Smooth muscle cell (in vitro differentiated cells): Measurements from ENCODE around the gene SH3BP2. TPM values are rescaled to one million over a fixed set of nuclear protein-coding genes. Genes with fewer than 3 reads are reported as not detected.

Experiments used
- DNase-seq: peaks from one replicate; lab custom pipeline; 2025; ENCODE audit not compliant: unreplicated experiment; lab: John Stamatoyannopoulos, UW
- H2AFZ ChIP-seq: fragments of 200-600 bp; sonication (generic); 2 replicates; pipeline ENCODE4 v1.6.0; 2016; ENCODE audit warnings: antibody characterized with exemption, low read depth, mild to moderate bottlenecking
- H3F3A ChIP-seq: fragments of 200-600 bp; sonication (generic); 2 replicates; pipeline ENCODE4 v1.6.0; 2017; ENCODE audit warnings: antibody characterized with exemption, low read depth
- H3K27ac ChIP-seq: fragments of 200-600 bp; sonication (generic); 2 replicates; pipeline ENCODE4 v1.5.1; 2016; ENCODE audit warnings: low read depth, mild to moderate bottlenecking
- H3K27me3 ChIP-seq: fragments of 200-600 bp; sonication (generic); 2 replicates; pipeline ENCODE4 v1.6.1; 2016; ENCODE audit warnings: low read depth, mild to moderate bottlenecking
- H3K36me3 ChIP-seq: fragments of 200-600 bp; sonication (generic); 2 replicates; pipeline ENCODE4 v1.5.1; 2016; ENCODE audit warnings: low read depth
- H3K4me1 ChIP-seq: fragments of 200-600 bp; sonication (generic); 2 replicates; pipeline ENCODE4 v1.5.1; 2016; ENCODE audit warnings: low read depth
- H3K4me2 ChIP-seq: fragments of 200-600 bp; sonication (generic); 2 replicates; pipeline ENCODE4 v1.6.0; 2016; ENCODE audit warnings: mild to moderate bottlenecking
- H3K4me3 ChIP-seq: fragments of 200-600 bp; sonication (generic); 2 replicates; pipeline ENCODE4 v1.5.1; 2016; ENCODE audit warnings: mild to moderate bottlenecking
- H3K79me2 ChIP-seq: fragments of 200-600 bp; sonication (generic); 2 replicates; pipeline ENCODE4 v1.6.0; 2016; ENCODE audit warnings: low read depth, mild to moderate bottlenecking
- H3K9ac ChIP-seq: fragments of 200-600 bp; sonication (generic); 2 replicates; pipeline ENCODE4 v1.6.0; 2016; ENCODE audit warnings: low read depth
- H3K9me3 ChIP-seq: fragments of 200-600 bp; sonication (generic); replicated peaks from 2 replicates; pipeline ENCODE4 v1.5.1; 2016; ENCODE audit warnings: low read depth
- H4K20me1 ChIP-seq: fragments of 200-600 bp; sonication (generic); 2 replicates; pipeline ENCODE4 v1.6.0; 2016; ENCODE audit warnings: low read depth
- WGBS: methylation state at CpG from one replicate; pipeline ENCODE4 v1.1.7; 2016; ENCODE audit warnings: low lambda C conversion rate; 5-methylcytosine and 5-hydroxymethylcytosine counted together
- polyA plus RNA-seq: library from polyadenylated mRNA; unstranded; fragments of >200 nt; fragmentation: Nextera tagmentation; extraction: Ambion mirVana; gene quantifications from 2 replicates; pipeline ENCODE4 v1.2.1, GENCODE V29; 2016
- total RNA-seq: library from RNA; depleted of rRNA; stranded (reverse); fragments of >200 nt; gene quantifications from 2 replicates; pipeline ENCODE4 v1.2.3, GENCODE V29; 2014
- TF ChIP-seq, protein P1 (sequence below): fragments of 200-600 bp; sonication (generic); IDR thresholded peaks from 2 replicates; pipeline ENCODE4 v1.5.1; 2017; ENCODE audit warnings: borderline replicate concordance, mild to moderate bottlenecking, antibody characterized with exemption; ENCODE audit not compliant: insufficient read depth, poor library complexity, severe bottlenecking

The SH3BP2 gene
- total and polyA plus RNA-seq, 2 experiments from 2014 or later = 17.3 to 19.3 TPM

DNA sequence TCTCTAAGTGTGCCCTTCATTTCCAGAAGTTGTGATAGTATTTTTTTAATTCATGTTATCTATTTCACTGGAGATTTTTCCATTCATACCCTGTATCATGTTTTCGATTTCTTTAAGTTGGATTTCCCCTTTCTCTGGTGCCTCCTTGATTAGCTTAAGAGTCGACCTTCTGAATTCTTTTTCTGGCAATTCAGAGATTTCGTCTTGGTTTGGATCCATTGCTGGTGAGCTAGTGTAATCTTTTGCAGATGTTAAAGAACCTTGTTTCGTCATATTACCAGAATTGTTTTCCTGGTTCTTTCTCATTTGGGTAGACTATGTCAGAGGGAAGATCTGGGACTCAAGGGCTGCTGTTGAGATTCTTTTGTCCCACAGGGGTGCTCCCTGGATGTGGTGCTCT, 9.1 kb upstream of the SH3BP2 start:
- TF ChIP-seq, protein P1, sequence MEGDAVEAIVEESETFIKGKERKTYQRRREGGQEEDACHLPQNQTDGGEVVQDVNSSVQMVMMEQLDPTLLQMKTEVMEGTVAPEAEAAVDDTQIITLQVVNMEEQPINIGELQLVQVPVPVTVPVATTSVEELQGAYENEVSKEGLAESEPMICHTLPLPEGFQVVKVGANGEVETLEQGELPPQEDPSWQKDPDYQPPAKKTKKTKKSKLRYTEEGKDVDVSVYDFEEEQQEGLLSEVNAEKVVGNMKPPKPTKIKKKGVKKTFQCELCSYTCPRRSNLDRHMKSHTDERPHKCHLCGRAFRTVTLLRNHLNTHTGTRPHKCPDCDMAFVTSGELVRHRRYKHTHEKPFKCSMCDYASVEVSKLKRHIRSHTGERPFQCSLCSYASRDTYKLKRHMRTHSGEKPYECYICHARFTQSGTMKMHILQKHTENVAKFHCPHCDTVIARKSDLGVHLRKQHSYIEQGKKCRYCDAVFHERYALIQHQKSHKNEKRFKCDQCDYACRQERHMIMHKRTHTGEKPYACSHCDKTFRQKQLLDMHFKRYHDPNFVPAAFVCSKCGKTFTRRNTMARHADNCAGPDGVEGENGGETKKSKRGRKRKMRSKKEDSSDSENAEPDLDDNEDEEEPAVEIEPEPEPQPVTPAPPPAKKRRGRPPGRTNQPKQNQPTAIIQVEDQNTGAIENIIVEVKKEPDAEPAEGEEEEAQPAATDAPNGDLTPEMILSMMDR = no peak
- DNase-seq = no peak
- no peaks in the 10 kb centered on the region for H3K9me3 ChIP-seq
- no peak overlapping the region for H3K27ac ChIP-seq
- H4K20me1 ChIP-seq = no peaks in the 10 kb centered on the region
- H3K4me1 ChIP-seq = no peaks in the 10 kb centered on the region
- no peak overlapping the region for H3K4me3 ChIP-seq
- no peaks in the 10 kb centered on the region for H3K27me3 ChIP-seq
- no peaks in the 10 kb centered on the region for H3F3A ChIP-seq
- H3K36me3 ChIP-seq = no peaks in the 10 kb centered on the region
- H2AFZ ChIP-seq = no peak overlapping the region
- H3K4me2 ChIP-seq = no peak overlapping the region
- H3K79me2 ChIP-seq = no peaks in the 10 kb centered on the region
- H3K9ac ChIP-seq = no peak overlapping the region
- 90% methylated on average over 4 of the region's 4 CpGs for WGBS

DNA sequence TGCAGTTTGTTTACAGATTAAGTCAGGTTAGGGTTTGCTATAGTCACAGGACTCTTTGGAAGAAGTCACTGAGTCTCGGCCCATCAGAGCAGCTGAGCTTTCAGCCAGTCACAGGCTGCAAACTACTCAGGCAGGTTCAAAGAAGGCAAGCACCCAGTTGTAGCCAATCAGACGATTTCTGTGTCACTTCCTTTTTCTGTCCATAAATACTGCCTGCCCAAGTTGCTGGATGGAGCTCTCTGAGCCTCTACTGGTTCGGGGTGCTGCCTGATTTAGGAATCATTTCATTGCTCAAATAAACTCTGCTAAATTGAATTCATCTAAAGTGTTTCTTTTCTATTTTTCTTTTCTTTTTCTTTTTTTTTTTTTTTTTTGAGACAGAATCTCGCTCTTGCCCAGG, 7.3 kb upstream of the SH3BP2 start:
- 81% methylated on average over 4 of the region's 4 CpGs for WGBS
- no peak for DNase-seq
- H3F3A ChIP-seq = no peaks in the 10 kb centered on the region
- no peak overlapping the region for H2AFZ ChIP-seq
- no peak overlapping the region for H3K4me3 ChIP-seq
- TF ChIP-seq, protein P1 = no peak
- H3K79me2 ChIP-seq = no peaks in the 10 kb centered on the region
- no peaks in the 10 kb centered on the region for H3K36me3 ChIP-seq
- H3K4me1 ChIP-seq = no peaks in the 10 kb centered on the region
- no peak overlapping the region for H3K9ac ChIP-seq
- no peaks in the 10 kb centered on the region for H3K9me3 ChIP-seq
- H4K20me1 ChIP-seq = no peaks in the 10 kb centered on the region
- no peaks in the 10 kb centered on the region for H3K27me3 ChIP-seq
- H3K4me2 ChIP-seq = no peak overlapping the region
- no peak overlapping the region for H3K27ac ChIP-seq

DNA sequence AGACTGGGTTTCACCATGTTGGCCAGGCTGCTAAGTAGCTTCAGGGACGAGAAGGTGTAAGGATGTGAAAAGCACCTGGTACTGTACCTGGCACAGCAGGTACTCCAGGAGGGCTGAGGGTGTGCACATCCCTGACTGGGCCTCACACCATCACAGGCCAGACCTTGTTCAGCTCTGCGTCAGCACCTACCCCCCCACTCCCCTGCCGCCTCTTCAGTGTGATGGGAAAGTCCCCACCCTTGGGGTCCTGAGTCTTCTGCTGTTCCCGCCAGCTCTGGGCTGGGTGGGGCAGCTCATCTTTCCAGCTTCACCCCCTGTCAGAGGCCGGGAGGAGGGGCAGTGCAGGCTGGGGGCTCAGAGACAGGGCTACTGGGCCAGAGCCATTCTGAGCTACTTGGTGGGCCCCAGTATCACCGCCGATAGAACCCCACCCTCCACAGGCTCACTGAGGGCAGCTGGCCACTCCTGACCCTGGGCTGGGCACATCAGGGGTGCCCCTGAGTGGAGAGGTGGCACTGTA, 6.7 kb upstream of the SH3BP2 start:
- 98% methylated on average over 6 of the region's 7 CpGs for WGBS
- TF ChIP-seq, protein P1 = no peak

DNA sequence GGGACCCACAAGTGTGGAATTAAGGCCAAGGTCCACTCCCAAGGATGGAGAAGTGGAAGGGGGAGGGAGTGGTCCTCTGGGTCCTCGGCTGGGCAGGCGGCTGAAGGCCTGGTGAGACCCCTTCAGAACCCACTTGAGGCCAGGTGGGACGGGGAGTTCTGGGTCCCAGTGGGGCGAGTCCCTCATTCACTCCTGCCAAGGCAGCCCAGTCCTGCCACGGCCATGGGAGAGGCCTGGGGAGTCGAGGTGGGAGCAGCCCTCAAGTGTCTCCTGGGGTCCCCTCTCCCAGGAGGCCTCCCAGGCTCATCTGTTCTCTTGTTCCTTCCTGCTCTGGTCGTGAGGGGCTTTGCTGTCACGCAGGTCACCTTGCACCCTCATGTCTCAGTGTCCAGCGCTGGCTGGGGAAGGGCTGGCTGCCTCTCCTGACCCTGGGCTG, 6.1 kb upstream of the SH3BP2 start:
- no peaks in the 10 kb centered on the region for H3K79me2 ChIP-seq
- no peak for DNase-seq
- no peaks in the 10 kb centered on the region for H3K4me1 ChIP-seq
- no peaks in the 10 kb centered on the region for H3K27me3 ChIP-seq
- H3K27ac ChIP-seq = no peak overlapping the region
- H4K20me1 ChIP-seq = no peaks in the 10 kb centered on the region
- no peaks in the 10 kb centered on the region for H3F3A ChIP-seq
- no peak overlapping the region for H3K9ac ChIP-seq
- H3K4me2 ChIP-seq = no peak overlapping the region
- no peak overlapping the region for H3K4me3 ChIP-seq
- no peak overlapping the region for H2AFZ ChIP-seq
- 96% methylated on average over 9 of the region's 9 CpGs for WGBS
- H3K9me3 ChIP-seq = no peaks in the 10 kb centered on the region
- TF ChIP-seq, protein P1 = no peak
- no peaks in the 10 kb centered on the region for H3K36me3 ChIP-seq

More for the DNA sequence above, 6.7 kb upstream of the SH3BP2 start:
- DNase-seq = no peak
- no peaks in the 10 kb centered on the region for H3K9me3 ChIP-seq
- H4K20me1 ChIP-seq = no peaks in the 10 kb centered on the region
- H3K4me2 ChIP-seq = no peak overlapping the region
- no peak overlapping the region for H2AFZ ChIP-seq
- H3K27me3 ChIP-seq = no peaks in the 10 kb centered on the region
- H3K4me3 ChIP-seq = no peak overlapping the region
- H3F3A ChIP-seq = no peaks in the 10 kb centered on the region
- H3K9ac ChIP-seq = no peak overlapping the region
- no peak overlapping the region for H3K27ac ChIP-seq
- no peaks in the 10 kb centered on the region for H3K4me1 ChIP-seq
- H3K36me3 ChIP-seq = no peaks in the 10 kb centered on the region
- no peaks in the 10 kb centered on the region for H3K79me2 ChIP-seq
